Panc1 (cell line): ENCODE results near the gene ADAM12. TPM values are rescaled to one million over a fixed set of nuclear protein-coding genes. Genes with fewer than 3 reads are reported as not detected.

ENCODE experiments used
- ATAC-seq: fragments of 200-7000 bp; cut with Tn5 transposase; 2 replicates; pipeline ENCODE4 v1.9.1; 2020; ENCODE audit warnings: mild to moderate bottlenecking, moderate library complexity
- BruUV-seq: library from RNA; stranded (reverse); fragments of 400-500 nt; replicated peaks from 2 replicates; lab custom pipeline; 2021; lab: Mats Ljungman, UMichigan
- CTCF ChIA-PET: fragments of 300-600 bp; sonication (Branson Sonifier 250); formaldehyde crosslinking; loops from one replicate; lab custom pipeline; 2022; ENCODE audit warnings: antibody characterized with exemption; lab: Charles Lee
- POLR2A ChIA-PET: fragments of 300-600 bp; sonication (Branson Sonifier 250); formaldehyde crosslinking; loops from one replicate; lab custom pipeline; 2022; ENCODE audit warnings: antibody characterized with exemption; lab: Charles Lee
- DNase-seq: peaks from one replicate; pipeline ENCODE4 v3.0.0-alpha.2; 2010; ENCODE audit warnings: low read depth, low spot score
- H3K27ac ChIP-seq: 2 replicates; pipeline ENCODE4 v1.5.1; 2011; ENCODE audit warnings: mild to moderate bottlenecking, low read length, inconsistent platforms
- H3K27me3 ChIP-seq: fragments of 200-500 bp; sonication (Bioruptor generic); 2 replicates; pipeline ENCODE4 v1.6.0; 2014; ENCODE audit warnings: low read length, inconsistent platforms; ENCODE audit not compliant: control insufficient read depth, insufficient read depth
- H3K36me3 ChIP-seq: fragments of 200-500 bp; sonication (Bioruptor generic); 2 replicates; pipeline ENCODE4 v1.5.1; 2014; ENCODE audit warnings: inconsistent platforms, mild to moderate bottlenecking, low read length, moderate library complexity; ENCODE audit not compliant: control insufficient read depth, insufficient read depth
- H3K4me1 ChIP-seq: 2 replicates; pipeline ENCODE4 v1.5.1; 2011; ENCODE audit warnings: inconsistent platforms, mild to moderate bottlenecking, low read length, moderate library complexity; ENCODE audit not compliant: control insufficient read depth, insufficient read depth
- H3K4me3 ChIP-seq, 2 experiments: 2 replicates each; pipeline ENCODE4 v1.5.1; 2011 to 2012; ENCODE audit warnings: low read depth in 2 of 2, low read length in 2 of 2, mild to moderate bottlenecking in 2 of 2, inconsistent platforms in 1 of 2, moderate library complexity in 1 of 2
- H3K9me3 ChIP-seq: fragments of 200-500 bp; sonication (Bioruptor generic); 2 replicates; pipeline ENCODE4 v1.5.1; 2014; ENCODE audit warnings: low read depth, mild to moderate bottlenecking, inconsistent platforms, low read length, moderate library complexity; ENCODE audit not compliant: control insufficient read depth, insufficient read depth
- CTCF ChIP-seq: fragments of 450-650 bp; IDR thresholded peaks from 2 replicates; pipeline ENCODE4 v1.5.1; 2017; ENCODE audit warnings: mild to moderate bottlenecking
- POLR2AphosphoS5 ChIP-seq: IDR thresholded peaks from 2 replicates; pipeline ENCODE4 v1.6.1; 2012; ENCODE audit warnings: mild to moderate bottlenecking, low read depth, low read length, moderate library complexity
- REST ChIP-seq, 2 experiments: IDR thresholded peaks; 2 replicates each; pipeline ENCODE4 v1.6.1; 2011 to 2012; ENCODE audit warnings: low read depth in 2 of 2, control low read depth in 1 of 2, low read length in 1 of 2, mild to moderate bottlenecking in 1 of 2, moderate library complexity in 1 of 2; ENCODE audit not compliant: insufficient read depth in 1 of 2
- SIN3A ChIP-seq: IDR thresholded peaks from 2 replicates; pipeline ENCODE4 v1.6.1; 2012; ENCODE audit warnings: low read depth, mild to moderate bottlenecking, low read length, moderate library complexity, borderline replicate concordance; ENCODE audit not compliant: insufficient read depth
- TCF7L2 ChIP-seq: IDR thresholded peaks from 2 replicates; pipeline ENCODE4 v1.6.1; 2011; ENCODE audit warnings: mild to moderate bottlenecking, low read depth, low read length, inconsistent platforms
- in situ Hi-C: cut with HindIII; loops from 2 replicates; pipeline ENCODE4 v1.10.0; 2016; ENCODE audit warnings: low sequenced_read_pairs, low pct_unique_long_range_greater_than_20kb
- intact Hi-C: fragments of 100-400 bp; cut with micrococcal nuclease; formaldehyde crosslinking; loops from one replicate; pipeline ENCODE4 v1.10.0; 2022; ENCODE audit not compliant: unreplicated experiment
- total RNA-seq: library from RNA; stranded (reverse); gene quantifications from one replicate; pipeline ENCODE4 v1.2.1, GENCODE V29; 2021; ENCODE audit not compliant: unreplicated experiment

The ADAM12 gene
- total RNA-seq, 1 experiment from 2014 or later: 0.10 TPM

GRCh38 chr10:126169899-126170298 is 218.4 kb downstream of the ADAM12 start:
- no TSS peak for BruUV-seq
- in situ Hi-C loops (no loop called here), intact Hi-C loops (no loop called here)
- ChIA-PET POLR2A (no interaction called here), CTCF (no interaction called here)
- H3K4me3 ChIP-seq: no peak overlapping the region
- DNase-seq (no peak), ATAC-seq (no peak)
- TF ChIP-seq POLR2AphosphoS5 (no peak), CTCF (no peak), TCF7L2 (no peak), REST (IDR thresholded peaks at IDR 0.05; ENCODE audit: insufficient read depth in 1 of 2, low read depth in 2 of 2, low read length in 1 of 2) (no peak), SIN3A (no peak)
- H3K27me3 ChIP-seq: no peaks in the 10 kb centered on the region
- H3K36me3 ChIP-seq: no peaks in the 10 kb centered on the region
- no peaks in the 10 kb centered on the region for H3K9me3 ChIP-seq
- H3K27ac ChIP-seq: no peak overlapping the region
- H3K4me1 ChIP-seq: no peaks in the 10 kb centered on the region

DNA sequence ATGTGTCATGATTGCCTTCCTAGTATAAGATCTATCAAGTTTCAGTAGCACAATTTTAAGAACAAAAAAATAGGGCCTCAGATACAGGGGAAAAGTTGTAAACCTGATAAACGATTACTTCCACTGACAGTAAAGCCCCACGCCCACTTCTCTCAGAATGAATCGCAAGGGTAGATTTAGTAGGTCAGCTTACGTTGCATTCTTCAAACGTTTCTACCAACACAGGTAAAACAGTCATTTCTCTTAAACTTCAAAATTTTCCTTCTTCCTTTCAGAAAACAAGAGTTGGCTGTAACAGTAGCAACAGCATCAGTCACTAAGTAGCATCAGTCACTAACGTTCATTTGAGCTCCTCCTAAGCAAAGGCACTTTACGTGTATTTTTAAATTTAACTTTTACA is 221.5 kb downstream of the ADAM12 start:
- TF ChIP-seq SIN3A: no peak
- TF ChIP-seq POLR2AphosphoS5: no peak
- no peak for TF ChIP-seq REST (IDR thresholded peaks at IDR 0.05; ENCODE audit: insufficient read depth in 1 of 2, low read depth in 2 of 2, low read length in 1 of 2)
- TF ChIP-seq TCF7L2: no peak
- TF ChIP-seq CTCF: no peak

More for the DNA sequence above, 221.5 kb downstream of the ADAM12 start:
- intact Hi-C loops (no loop called here), in situ Hi-C loops (no loop called here)
- no TSS peak for BruUV-seq
- DNase-seq: no peak
- Histone ChIP-seq H3K9me3 (no peaks in the 10 kb centered on the region), H3K4me3 (no peak overlapping the region), H3K4me1 (no peaks in the 10 kb centered on the region), H3K36me3 (no peaks in the 10 kb centered on the region), H3K27ac (no peak overlapping the region), H3K27me3 (no peaks in the 10 kb centered on the region)
- ChIA-PET CTCF (no interaction called here), POLR2A (interaction anchor here (0.6 kb wide), 1 partner anchor 1082 kb away, joined by 3 read pairs; no protein-coding TSS in a partner anchor)
- ATAC-seq: no peak
